HS-27A (cell line): Measurements from ENCODE around the gene ANKS1B.
"Not testable (repeated sequence)": the region's sequence is repeated elsewhere in the genome, so short reads cannot be mapped to it uniquely, and the experiment has no call there.

Source experiments
- DNase-seq: peaks from one replicate; pipeline ENCODE4 v3.0.0-alpha.2; 2012; ENCODE audit warnings: low read depth, missing footprints

Gene ANKS1B

DNA sequence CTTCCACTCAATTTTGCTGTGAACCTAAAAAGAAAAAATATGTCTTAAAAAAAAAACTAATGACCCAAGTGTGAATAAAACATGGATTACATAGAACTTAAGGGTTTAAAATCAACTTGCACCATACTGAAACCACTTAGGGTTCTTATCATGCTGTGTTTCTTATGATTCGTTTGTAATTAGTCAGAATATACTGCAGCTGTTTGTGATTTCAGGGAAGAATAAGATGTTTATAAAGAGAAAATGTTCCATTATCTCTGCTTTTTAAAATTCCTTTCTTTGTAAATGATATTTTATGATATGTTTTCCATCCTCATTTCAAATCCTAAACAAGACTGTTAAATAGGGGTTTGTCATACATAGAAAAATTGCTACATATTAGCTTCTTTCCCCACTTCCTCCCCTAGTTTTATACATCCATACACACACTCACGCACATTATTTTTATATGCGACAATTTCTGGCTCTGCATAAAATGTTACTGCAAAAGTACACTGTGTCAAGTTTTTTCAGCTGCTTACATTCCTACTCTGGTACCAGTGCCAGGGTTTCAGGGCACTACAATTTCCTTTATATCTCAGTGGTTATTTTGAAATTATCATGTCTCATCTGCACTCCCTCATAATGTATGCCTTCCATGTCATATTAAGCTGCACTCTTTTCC lies 612.3 kb downstream of the ANKS1B start:
- DNase-seq, result no peak

DNA sequence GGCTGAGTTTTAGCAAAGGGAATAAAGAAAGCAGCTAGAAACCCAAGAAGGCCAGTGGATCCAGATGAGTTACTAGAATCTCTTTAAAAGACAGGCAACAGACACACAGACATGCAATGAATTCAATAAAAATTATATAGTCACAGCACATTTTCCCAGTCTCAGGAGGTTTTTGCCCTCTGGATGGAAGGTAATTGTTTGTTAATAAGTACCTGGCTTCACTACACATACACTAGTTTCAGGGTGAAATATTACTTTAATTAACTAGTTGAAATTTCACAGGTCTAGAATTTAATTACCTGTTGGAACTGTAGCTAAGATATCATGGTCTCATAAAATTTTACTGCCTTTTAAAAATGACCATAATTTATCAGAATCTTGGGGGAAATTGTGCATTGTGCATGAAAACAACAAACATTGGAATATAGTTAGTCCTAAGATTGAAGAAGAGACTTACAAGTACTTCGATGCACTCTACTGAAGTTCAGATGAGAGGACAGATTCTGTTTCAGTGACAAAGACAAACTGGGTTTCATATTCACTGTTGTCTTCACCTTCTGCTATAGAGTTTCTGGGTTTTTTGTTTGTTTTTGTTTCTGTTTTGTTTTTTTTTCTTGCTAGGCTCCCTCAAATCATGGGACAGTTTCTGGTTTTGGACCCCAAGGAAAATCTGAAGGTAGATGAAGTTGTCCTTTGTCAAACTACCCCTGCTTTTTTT lies 614.2 kb downstream of the ANKS1B start:
- no peak for DNase-seq

DNA sequence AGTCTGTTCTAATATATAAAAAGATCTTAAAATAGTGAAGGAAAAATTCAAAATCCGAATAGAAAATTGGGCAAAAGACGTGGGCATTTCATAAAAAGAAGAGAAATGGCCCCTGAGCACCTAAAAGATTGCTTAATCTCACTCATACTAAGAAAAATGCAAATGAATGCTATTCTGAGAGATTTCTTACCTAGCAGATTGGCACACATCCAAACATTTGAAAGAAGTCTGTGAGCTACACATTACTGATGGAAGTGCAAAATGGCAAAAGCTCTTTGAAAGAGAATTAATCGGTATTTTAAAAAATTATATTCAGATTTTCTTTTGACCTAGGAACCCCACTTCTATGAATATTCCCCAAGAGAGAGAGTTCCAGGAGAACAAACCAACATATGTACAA lies 617.6 kb downstream of the ANKS1B start:
- DNase-seq, result no peak

DNA sequence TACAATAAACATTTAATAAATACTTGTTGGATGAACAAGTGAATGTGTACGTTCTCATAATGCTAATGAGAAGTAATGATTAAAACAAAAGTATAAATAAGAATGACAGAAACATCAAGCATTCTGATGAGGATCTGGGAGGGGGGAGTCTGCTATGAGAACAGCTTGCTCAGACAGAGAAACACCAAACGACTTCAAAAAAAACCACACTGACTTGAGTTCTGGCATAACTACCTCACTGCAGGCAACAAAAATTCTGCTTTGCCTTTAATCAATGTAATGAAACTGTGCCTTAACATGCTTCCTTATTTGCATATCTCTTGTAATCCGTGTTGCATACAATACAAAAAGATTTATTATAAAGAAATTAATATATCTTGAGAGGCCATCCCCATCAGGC lies 632.5 kb downstream of the ANKS1B start:
- no peak for DNase-seq

DNA sequence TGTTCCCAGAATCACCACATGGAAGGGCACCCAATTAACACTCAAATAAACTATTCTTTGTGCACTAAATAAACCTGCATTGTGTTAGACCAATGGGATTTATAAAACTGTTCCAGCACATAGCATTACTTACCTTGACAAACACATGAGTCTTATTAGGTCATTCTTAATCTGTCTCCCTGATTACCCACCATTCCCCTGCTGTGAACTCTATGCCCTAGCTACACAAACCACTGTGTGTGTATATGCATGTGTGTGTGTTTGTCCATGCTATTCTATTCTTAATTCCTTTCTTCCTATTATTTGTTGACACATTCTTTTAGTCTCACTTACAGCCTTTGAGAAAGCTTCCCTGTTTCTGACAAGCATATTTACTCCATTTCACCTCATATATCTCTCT lies 640.8 kb downstream of the ANKS1B start:
- DNase-seq, result no peak

GRCh38 chr12:99339663-99340062 lies 645.1 kb downstream of the ANKS1B start:
- no peak for DNase-seq

GRCh38 chr12:99334285-99335056 lies 650.3 kb downstream of the ANKS1B start:
- DNase-seq, result no peak

DNA sequence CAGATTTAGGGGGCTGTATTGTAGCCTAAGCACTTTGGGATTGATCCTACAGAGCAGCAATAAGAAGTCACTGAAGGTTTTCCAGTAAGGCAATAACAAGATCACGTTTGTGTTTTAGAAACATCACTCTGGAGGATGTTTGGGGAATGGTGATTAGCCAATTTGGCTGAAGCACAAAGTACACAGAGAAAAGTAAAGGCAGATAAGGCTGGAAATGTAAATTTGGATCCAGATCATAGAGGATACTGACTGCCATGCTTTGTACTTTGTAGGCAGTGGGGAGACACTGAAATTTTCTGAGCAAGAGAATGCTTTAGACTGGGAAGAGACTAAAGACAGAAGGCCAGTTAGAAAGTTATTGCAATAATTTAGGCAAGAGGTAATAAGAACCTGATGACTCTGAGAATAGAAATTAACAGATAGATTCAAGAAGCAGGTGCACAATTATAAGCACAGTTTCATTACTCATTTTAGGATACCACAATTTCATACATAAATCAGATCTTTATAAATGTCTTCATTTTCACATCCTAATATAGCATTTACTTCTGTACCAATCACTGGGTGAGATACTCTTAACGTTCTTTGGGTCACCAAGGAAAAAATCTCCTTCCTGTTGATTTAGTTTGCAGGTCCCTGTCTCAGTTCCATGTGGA lies 651.7 kb downstream of the ANKS1B start:
- no peak for DNase-seq

GRCh38 chr12:99330216-99330615 lies 654.5 kb downstream of the ANKS1B start:
- no peak for DNase-seq

DNA sequence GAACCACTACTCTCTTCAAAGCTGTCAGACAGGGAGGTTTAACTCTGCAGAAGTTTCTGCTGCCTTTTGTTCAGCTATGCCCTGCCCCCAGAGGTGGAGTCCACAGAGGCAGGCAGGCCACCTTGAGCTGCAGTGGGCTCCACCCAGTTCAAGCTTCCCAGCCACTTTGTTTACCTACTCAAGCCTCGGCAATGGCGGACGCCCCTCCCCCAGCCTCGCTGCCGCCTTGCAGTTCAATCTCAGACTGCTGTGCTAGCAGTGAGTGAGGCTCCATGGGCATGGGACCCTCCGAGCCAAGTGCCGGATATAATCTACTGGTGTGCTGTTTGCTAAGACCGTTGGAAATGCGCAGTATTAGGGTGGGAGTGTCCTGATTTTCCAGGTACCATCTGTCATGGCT lies 663.5 kb downstream of the ANKS1B start:
- DNase-seq, result not testable (repeated sequence)

DNA sequence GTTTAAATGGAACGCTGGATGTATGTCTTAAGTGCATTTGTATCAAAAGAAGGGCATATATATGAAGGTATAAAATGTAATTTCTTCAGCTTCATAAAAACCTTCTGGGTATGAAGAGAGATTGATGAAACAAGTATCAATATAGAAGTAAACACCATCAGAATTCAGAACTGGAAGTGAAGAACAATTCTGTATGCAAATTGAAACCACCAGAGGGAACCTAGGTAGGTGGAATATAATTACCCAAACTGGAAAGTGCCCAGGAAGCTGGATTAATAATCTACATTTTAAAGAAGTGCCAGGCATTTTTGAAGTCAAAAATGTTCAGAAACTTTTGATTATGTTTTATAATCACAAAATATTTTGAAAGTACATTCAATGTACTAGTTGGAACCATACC lies 673.4 kb downstream of the ANKS1B start:
- DNase-seq, result no peak

DNA sequence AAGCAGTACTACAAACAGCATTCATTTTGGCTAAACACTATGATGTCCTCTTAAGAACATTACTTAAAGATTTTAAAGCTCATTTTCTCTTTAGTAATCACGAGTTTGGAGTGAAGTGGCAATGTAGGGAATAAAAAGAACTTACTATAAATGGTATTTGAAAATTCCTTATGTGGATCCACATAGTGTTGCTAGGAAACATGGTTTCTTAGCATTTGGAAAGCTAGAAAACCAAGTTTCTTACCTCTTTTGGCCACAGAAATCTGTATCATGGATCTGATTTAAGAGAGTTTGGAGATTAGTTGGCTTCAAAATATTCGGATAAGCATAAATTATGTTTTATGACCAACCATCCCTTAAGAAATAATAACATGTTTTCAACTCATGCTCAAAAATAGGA lies 674.9 kb downstream of the ANKS1B start:
- no peak for DNase-seq

DNA sequence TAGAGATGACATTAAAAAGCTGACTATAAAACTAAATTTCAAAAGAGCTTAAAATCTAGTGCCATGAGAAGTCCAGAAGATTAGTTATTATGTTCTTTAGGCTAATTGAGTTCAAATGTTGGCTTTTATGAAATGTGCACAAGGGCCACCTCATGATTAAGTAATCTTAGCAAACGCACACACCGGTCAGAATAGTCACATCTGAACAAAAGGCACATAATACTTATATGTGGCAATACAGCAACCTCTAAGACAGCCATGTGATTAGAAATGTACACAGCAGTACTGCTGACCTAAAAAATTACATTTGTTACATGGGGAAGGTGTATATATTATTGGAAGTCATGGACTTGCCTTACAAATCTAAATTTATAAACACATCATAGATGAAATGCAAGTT lies 681.9 kb downstream of the ANKS1B start:
- DNase-seq, result no peak

DNA sequence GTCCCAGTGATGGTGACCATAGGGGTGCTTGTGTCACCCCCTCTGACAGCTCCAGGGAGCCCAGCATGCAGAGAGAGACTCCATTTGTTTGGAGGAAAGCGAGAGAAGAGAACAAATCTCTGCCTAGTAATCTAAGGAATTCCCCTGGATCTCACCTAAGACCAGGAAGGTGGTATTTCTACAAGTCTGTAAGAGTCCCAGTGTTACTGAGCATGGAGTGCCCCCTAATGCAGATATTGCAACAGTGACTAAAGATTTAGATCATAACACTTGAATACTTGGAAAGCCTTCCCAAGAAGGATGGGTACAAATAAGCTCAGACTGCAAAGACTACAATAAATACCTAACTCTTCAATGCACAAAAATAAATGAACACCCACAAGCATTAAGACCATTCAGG lies 697.6 kb downstream of the ANKS1B start:
- DNase-seq, result no peak

DNA sequence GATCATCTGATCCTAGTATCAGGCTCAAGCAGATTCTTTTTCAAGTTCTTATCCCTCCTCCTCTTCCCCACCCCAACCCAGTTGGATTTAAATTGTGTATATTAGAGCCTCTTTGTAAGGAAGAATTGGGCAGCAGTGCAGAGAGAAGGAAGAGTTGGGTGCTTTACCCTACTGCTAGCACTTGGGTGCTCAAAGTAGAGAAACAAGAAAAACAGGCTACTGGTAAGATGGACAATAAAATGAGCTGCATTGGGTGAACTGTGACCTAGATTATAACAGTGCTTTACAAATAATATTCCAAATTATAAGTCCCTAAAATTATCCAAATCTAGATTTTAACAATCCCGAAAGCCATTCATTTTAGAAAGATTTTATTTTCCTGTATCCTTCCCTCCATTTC lies 700.6 kb downstream of the ANKS1B start:
- DNase-seq, result no peak

DNA sequence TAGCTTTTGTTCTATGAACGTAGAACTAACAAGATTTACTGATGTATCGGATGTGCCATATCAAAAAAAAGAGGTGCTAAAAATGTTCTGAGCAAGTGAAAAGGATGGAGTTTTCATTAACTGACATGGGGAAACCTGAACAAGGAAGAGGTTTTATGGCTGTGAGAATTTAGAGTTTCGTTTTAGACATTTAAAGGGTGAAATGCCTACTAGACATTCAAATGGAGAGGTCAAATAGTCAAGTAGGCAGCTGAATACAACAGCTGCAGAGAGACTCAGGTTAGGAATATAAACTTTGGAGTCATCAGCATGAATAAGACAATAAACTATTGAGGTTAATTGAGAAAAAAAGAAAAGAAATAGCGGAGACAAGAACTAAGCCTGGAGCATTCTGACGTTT lies 702.1 kb downstream of the ANKS1B start:
- DNase-seq, result no peak

- no peak for DNase-seq
Observed at GRCh38 chr12:99282086-99282485, 702.6 kb downstream of the ANKS1B start.

- DNase-seq, result no peak
Observed at GRCh38 chr12:99281277-99281676, 703.5 kb downstream of the ANKS1B start.

- no peak for DNase-seq
Observed at GRCh38 chr12:99278899-99279298, 705.8 kb downstream of the ANKS1B start.

- no peak for DNase-seq
Observed at GRCh38 chr12:99277591-99278379, 707.0 kb downstream of the ANKS1B start.

DNA sequence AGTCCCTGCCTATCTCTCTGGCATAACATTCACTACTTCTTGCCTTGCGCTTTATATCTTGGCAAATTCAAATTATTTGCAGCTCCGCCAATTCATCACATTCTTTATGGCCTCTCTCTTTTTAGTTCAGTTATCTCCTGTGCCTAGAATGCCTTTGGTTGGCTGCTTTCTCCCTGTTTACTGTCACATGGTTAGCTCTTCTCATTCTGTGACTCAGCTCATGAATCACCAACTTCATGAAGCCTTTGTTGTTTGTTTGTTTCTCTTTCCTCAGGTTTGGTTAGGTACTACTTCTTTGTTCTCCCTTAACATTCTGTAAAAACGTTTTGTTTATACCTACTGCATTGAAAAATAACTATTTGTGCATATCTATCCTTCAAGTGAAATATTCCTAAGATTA lies 713.7 kb downstream of the ANKS1B start:
- DNase-seq, result no peak

DNA sequence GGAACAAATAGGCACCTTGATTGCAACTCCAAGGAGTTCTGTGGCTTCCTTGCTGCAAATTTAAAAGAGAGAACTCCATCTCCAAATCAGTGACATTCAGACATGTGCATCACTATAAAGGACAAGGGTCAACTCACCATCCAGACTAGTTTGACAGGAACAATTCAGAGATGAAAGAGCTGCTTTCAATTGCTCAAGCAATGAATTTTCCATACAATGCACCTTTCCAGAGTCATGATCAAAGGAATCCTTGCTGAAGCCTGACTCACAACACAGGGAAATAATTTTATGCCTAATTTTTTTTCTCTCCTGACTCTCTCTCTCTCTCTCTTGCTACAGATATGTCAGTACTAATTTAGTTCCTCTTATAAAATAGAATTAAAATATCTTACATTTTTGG lies 717.7 kb downstream of the ANKS1B start:
- no peak for DNase-seq
